Transverse colon (tissue), 4 donors: ENCODE results near the gene RGS7BP. TPM values are rescaled to one million over a fixed set of nuclear protein-coding genes. Genes with fewer than 3 reads are reported as not detected.

Experiments
- DNase-seq: peaks from one replicate; pipeline ENCODE4 v3.0.0-alpha.2; 2019
- H3K27ac ChIP-seq, 4 donors: fragments of 200-600 bp; sonication (generic); 2 replicates each; pipeline ENCODE4 v1.5.1; 2016 to 2018; ENCODE audit warnings: inconsistent platforms in 4 of 4
- H3K27me3 ChIP-seq: fragments of 200-600 bp; sonication (generic); 2 replicates; pipeline ENCODE4 v1.5.1; 2017; ENCODE audit warnings: inconsistent platforms
- H3K36me3 ChIP-seq, 4 donors: fragments of 200-600 bp; sonication (generic); 2 replicates each; pipeline ENCODE4 v1.5.1; 2017 to 2019; ENCODE audit warnings: inconsistent platforms in 4 of 4
- H3K4me1 ChIP-seq, 4 donors: fragments of 200-600 bp; sonication (generic); 2 replicates each; pipeline ENCODE4 v1.5.1; 2017 to 2020; ENCODE audit warnings: inconsistent platforms in 4 of 4
- H3K4me3 ChIP-seq, 4 donors: fragments of 200-600 bp; sonication (generic); 1 replicate in 1 of 4; 2 replicates in 3 of 4; pipeline versions ENCODE4 v1.5.1 to v1.6.1; 2017 to 2019; ENCODE audit warnings: inconsistent platforms in 4 of 4
- H3K9me3 ChIP-seq, 2 donors: fragments of 200-600 bp; sonication (generic); 2 replicates each; pipeline ENCODE4 v1.5.1; 2017 to 2019; ENCODE audit warnings: inconsistent platforms in 2 of 2
- CTCF ChIP-seq, 5 experiments: fragments of 200-600 bp in 3 of 5; fragments of 450-650 bp in 2 of 5; sonication (generic) in 3 of 5; IDR thresholded peaks; 1 replicate in 2 of 5; 2 replicates in 3 of 5; pipeline ENCODE4 v1.5.1; 2016 to 2017; ENCODE audit warnings: antibody characterized with exemption in 5 of 5, inconsistent platforms in 3 of 5, mild to moderate bottlenecking in 2 of 5, moderate library complexity in 1 of 5
- EP300 ChIP-seq: sonication (generic); formaldehyde crosslinking; IDR thresholded peaks from one replicate; pipeline ENCODE4 v1.6.1; 2017; ENCODE audit warnings: antibody characterized with exemption, low read depth
- POLR2A ChIP-seq: fragments of 450-650 bp; IDR thresholded peaks from one replicate; pipeline ENCODE4 v1.6.1; 2016; ENCODE audit warnings: antibody characterized with exemption, mild to moderate bottlenecking, moderate library complexity
- POLR2AphosphoS5 ChIP-seq, 3 donors: sonication (generic); formaldehyde crosslinking; IDR thresholded peaks; one replicate each; pipeline ENCODE4 v1.6.1; 2016; ENCODE audit warnings: antibody characterized with exemption in 3 of 3
- WGBS, 2 donors: methylation state at CpG; one replicate each; pipeline ENCODE4 v1.1.5; 2018; ENCODE audit warnings: low coverage in 1 of 2; 5-methylcytosine and 5-hydroxymethylcytosine counted together
- in situ Hi-C, 4 donors: fragments of 200-750 bp; cut with MboI; loops; one replicate each; pipeline versions ENCODE4 v1.15.0 to v1.15.1; 2017; ENCODE audit warnings: low sequenced_read_pairs in 3 of 4, low pct_ligation_motif_present in 1 of 4, low pct_unique_long_range_greater_than_20kb in 1 of 4
- intact Hi-C: fragments of 100-400 bp; cut with DNase I; formaldehyde crosslinking; loops from one replicate; pipeline ENCODE4 v1.15.1; 2023; ENCODE audit warnings: low total_unique reads
- total RNA-seq, 4 donors: library from RNA; depleted of rRNA; stranded (reverse); fragments of >200 nt; gene quantifications; one replicate each; pipeline ENCODE4 v1.1.0, GENCODE V29; 2016

The RGS7BP gene
- total RNA-seq, 4 donors from 2014 or later: 0.40 to 1.9 (median 0.41) TPM; not detected in 1

- TF ChIP-seq EP300 (no peak), POLR2A (no peak), POLR2AphosphoS5 (IDR thresholded peaks at IDR 0.05) (no peak), CTCF (IDR thresholded peaks at IDR 0.05) (no peak)
- Histone ChIP-seq H3K4me1 (peaks cover 0 to 4% (median 0%) of the 10 kb centered on the region in 4 donors), H3K4me3 (peak overlapping the region in 2 of 4 donors; percentile 26 to 49), H3K9me3 (no peaks in the 10 kb centered on the region), H3K27me3 (peaks cover 29% of the 10 kb centered on the region), H3K36me3 (no peaks in the 10 kb centered on the region), H3K27ac (no peak overlapping the region)
- no peak for DNase-seq
- in situ Hi-C loops (no loop called here), intact Hi-C loops (no loop called here)
- WGBS, 2 donors: 24% methylated on average over 5 of the region's 6 CpGs; no CpG with 5 or more reads in 1 of the 2 donors
Measured at GRCh38 chr5:64507264-64507605, 1.4 kb downstream of the RGS7BP start.

- TF ChIP-seq POLR2AphosphoS5 (IDR thresholded peaks at IDR 0.05) (no peak), EP300 (no peak), POLR2A (no peak), CTCF (IDR thresholded peaks at IDR 0.05) (no peak)
- intact Hi-C loops: no loop called here
- Histone ChIP-seq H3K27ac (no peak overlapping the region), H3K4me1 (peaks cover 0 to 4% (median 0%) of the 10 kb centered on the region in 4 donors), H3K9me3 (no peaks in the 10 kb centered on the region), H3K36me3 (no peaks in the 10 kb centered on the region), H3K27me3 (peaks cover 26% of the 10 kb centered on the region), H3K4me3 (no peak overlapping the region)
- WGBS, 2 donors: 76 to 79% methylated on average over 7 of the region's 7 CpGs
- in situ Hi-C loops: no loop called here
- no peak for DNase-seq
Measured at GRCh38 chr5:64509828-64510227, 4.0 kb downstream of the RGS7BP start.

GRCh38 chr5:64513492-64513891 lies 7.7 kb downstream of the RGS7BP start:
- Histone ChIP-seq H3K9me3 (no peaks in the 10 kb centered on the region), H3K4me1 (no peaks in the 10 kb centered on the region), H3K36me3 (no peaks in the 10 kb centered on the region), H3K27ac (no peak overlapping the region), H3K4me3 (no peak overlapping the region), H3K27me3 (no peaks in the 10 kb centered on the region)
- DNase-seq: no peak
- in situ Hi-C loops (no loop called here), intact Hi-C loops (no loop called here)
- TF ChIP-seq POLR2AphosphoS5 (IDR thresholded peaks at IDR 0.05) (no peak), EP300 (no peak)
- WGBS, 2 donors: 64 to 76% methylated on average over 5 of the region's 5 CpGs

GRCh38 chr5:64514612-64515011 lies 8.8 kb downstream of the RGS7BP start:
- Histone ChIP-seq H3K36me3 (no peaks in the 10 kb centered on the region), H3K4me3 (no peak overlapping the region), H3K27me3 (no peaks in the 10 kb centered on the region), H3K27ac (no peak overlapping the region), H3K4me1 (no peaks in the 10 kb centered on the region), H3K9me3 (no peaks in the 10 kb centered on the region)
- TF ChIP-seq CTCF (IDR thresholded peaks at IDR 0.05) (no peak), POLR2AphosphoS5 (IDR thresholded peaks at IDR 0.05) (no peak), EP300 (no peak), POLR2A (no peak)
- WGBS, 2 donors: 71 to 81% methylated on average over 1 of the region's 1 CpG
- DNase-seq: no peak
- intact Hi-C loops (no loop called here), in situ Hi-C loops (no loop called here)

DNA sequence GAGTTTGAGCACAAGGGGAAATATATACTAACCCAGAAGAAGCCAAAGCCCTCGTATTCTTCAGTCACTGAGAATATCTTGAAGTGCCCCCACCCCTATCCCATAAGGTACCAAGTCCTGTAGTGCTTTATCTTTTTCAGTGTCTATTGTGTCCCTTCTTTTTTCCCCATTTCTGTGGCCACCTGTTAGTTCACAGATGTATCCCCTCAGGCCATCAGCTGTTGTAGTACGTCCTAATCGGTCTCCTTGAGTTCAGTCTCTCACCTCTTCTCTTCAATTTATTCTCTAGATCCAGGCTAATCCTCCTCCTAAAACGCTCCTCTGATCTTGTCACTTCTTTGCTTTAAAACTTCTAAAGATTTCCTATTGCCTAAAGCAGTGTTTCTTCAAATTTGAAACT lies 10.4 kb downstream of the RGS7BP start:
- in situ Hi-C loops: no loop called here
- intact Hi-C loops: no loop called here
- H3K27ac ChIP-seq: no peak overlapping the region
- H3K9me3 ChIP-seq: no peaks in the 10 kb centered on the region
- no peaks in the 10 kb centered on the region for H3K27me3 ChIP-seq
- TF ChIP-seq CTCF (IDR thresholded peaks at IDR 0.05) (no peak), POLR2AphosphoS5 (IDR thresholded peaks at IDR 0.05) (no peak), POLR2A (no peak), EP300 (no peak)
- H3K4me1 ChIP-seq: no peaks in the 10 kb centered on the region
- no peak for DNase-seq
- WGBS, 2 donors: 86 to 90% methylated on average over 4 of the region's 4 CpGs
- H3K4me3 ChIP-seq: no peak overlapping the region
- H3K36me3 ChIP-seq: no peaks in the 10 kb centered on the region
